Sigmoid colon (tissue), 4 donors: ENCODE measurements around the gene TMEM121B.

Experiments
- POLR2A ChIP-seq, 2 donors: fragments of 450-650 bp; IDR thresholded peaks; one replicate each; pipeline ENCODE4 v1.6.1; 2016; ENCODE audit warnings: antibody characterized with exemption in 2 of 2, mild to moderate bottlenecking in 2 of 2, moderate library complexity in 2 of 2
- POLR2AphosphoS5 ChIP-seq, 4 donors: sonication (generic); formaldehyde crosslinking; IDR thresholded peaks; one replicate each; pipeline ENCODE4 v1.6.1; 2017; ENCODE audit warnings: antibody characterized with exemption in 4 of 4
- TF ChIP-seq, protein P1 (sequence below), 4 experiments: fragments of 450-650 bp in 3 of 4; fragments of 200-600 bp in 1 of 4; IDR thresholded peaks; one replicate each; pipeline ENCODE4 v1.5.1; 2016 to 2019; ENCODE audit warnings: antibody characterized with exemption in 4 of 4, mild to moderate bottlenecking in 3 of 4, moderate library complexity in 2 of 4

DNA sequence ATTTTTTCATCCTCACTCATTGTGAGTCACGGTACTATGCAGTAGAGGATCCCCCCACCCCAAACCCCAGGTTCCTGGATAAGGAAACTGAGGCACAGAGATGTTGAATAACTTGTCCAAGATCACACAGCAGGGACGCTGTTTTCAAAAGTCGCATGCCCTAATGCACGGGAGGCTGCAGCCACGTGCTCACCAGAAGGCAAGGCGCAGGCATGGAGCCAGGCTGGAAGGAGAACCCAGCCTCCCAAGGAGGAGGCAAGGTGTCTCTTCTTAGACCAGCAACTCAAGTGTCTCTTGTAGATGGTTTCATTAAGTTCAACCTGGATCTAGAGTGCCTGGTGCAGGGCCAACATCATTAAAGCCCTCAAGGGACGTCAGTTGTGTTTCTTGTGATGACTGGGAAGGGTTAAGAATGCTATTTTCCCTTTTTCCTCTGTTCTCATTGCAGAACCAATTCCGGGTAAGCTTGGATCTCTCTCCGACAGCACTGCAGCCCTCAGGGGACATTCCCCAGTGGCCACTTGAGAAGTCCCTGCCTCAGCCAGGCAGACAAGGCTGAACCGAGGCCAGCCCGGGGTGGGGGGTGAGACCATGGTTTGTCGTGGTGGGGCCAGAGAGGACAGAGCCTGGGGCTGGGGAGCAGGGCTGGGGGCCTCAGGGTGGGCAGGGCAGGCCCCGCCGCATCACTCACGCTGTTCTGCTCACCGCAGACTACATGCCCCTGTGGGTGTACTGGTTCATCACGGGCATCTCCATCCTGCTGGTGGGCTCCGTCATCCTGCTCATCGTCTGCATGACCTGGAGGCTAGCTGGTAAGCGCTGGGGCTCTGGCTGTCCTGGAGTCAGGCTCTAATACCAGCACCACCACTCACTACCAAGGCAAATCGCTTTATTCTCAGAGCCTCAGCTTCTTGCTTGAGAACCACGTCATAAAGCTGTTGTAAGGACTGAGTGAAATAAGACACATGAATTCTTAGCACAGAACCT is 15.7 kb downstream of the TMEM121B start:
- TF ChIP-seq, protein P1, sequence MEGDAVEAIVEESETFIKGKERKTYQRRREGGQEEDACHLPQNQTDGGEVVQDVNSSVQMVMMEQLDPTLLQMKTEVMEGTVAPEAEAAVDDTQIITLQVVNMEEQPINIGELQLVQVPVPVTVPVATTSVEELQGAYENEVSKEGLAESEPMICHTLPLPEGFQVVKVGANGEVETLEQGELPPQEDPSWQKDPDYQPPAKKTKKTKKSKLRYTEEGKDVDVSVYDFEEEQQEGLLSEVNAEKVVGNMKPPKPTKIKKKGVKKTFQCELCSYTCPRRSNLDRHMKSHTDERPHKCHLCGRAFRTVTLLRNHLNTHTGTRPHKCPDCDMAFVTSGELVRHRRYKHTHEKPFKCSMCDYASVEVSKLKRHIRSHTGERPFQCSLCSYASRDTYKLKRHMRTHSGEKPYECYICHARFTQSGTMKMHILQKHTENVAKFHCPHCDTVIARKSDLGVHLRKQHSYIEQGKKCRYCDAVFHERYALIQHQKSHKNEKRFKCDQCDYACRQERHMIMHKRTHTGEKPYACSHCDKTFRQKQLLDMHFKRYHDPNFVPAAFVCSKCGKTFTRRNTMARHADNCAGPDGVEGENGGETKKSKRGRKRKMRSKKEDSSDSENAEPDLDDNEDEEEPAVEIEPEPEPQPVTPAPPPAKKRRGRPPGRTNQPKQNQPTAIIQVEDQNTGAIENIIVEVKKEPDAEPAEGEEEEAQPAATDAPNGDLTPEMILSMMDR (IDR thresholded peaks at IDR 0.05), result no peak
- TF ChIP-seq POLR2A (IDR thresholded peaks at IDR 0.05), result no peak
- TF ChIP-seq POLR2AphosphoS5 (IDR thresholded peaks at IDR 0.05), result no peak
